NCI-H748 (cell line): ENCODE data around the gene MSI2.
A peak's percentile ranks its signal among the peaks of the same experiment; 100 is the strongest.
"Not testable (repeated sequence)": the region's sequence is repeated elsewhere in the genome, so short reads cannot be mapped to it uniquely, and the experiment has no call there.

Source experiments
- DNase-seq: peaks from one replicate; lab custom pipeline; 2025; ENCODE audit not compliant: unreplicated experiment; lab: John Stamatoyannopoulos, UW

MSI2 gene

GRCh38 chr17:57604771-57605674 lies 348.7 kb downstream of the MSI2 start:
- peak; percentile 90 for DNase-seq

- DNase-seq, result no peak
These were observed 349.4 kb downstream of the MSI2 start for GRCh38 chr17:57605675-57606105.

GRCh38 chr17:57606111-57606875 lies 350.0 kb downstream of the MSI2 start:
- DNase-seq, result peak; percentile 22

- peak; percentile 19 for DNase-seq
These were observed 351.3 kb downstream of the MSI2 start for GRCh38 chr17:57607553-57608120.

GRCh38 chr17:57608369-57609124 lies 352.2 kb downstream of the MSI2 start:
- no peak for DNase-seq

- no peak for DNase-seq
These were observed 353.0 kb downstream of the MSI2 start for GRCh38 chr17:57609125-57609877.

- DNase-seq, result no peak
These were observed 353.6 kb downstream of the MSI2 start for GRCh38 chr17:57609878-57610270.

GRCh38 chr17:57612202-57613071 lies 356.1 kb downstream of the MSI2 start:
- peak; percentile 99 for DNase-seq

- DNase-seq, result no peak
These were observed 358.4 kb downstream of the MSI2 start for GRCh38 chr17:57614742-57615141.

- no peak for DNase-seq
These were observed 359.8 kb downstream of the MSI2 start for GRCh38 chr17:57615836-57616757.

- no peak for DNase-seq
These were observed 360.9 kb downstream of the MSI2 start for GRCh38 chr17:57617218-57617617.

- DNase-seq, result no peak
These were observed 363.0 kb downstream of the MSI2 start for GRCh38 chr17:57619061-57619937.

- no peak for DNase-seq
These were observed 364.3 kb downstream of the MSI2 start for GRCh38 chr17:57620576-57620975.

- not testable (repeated sequence) for DNase-seq
These were observed 365.5 kb downstream of the MSI2 start for GRCh38 chr17:57621791-57622190.

GRCh38 chr17:57622306-57622682 lies 366.0 kb downstream of the MSI2 start:
- DNase-seq, result no peak

- DNase-seq, result no peak
These were observed 366.5 kb downstream of the MSI2 start for GRCh38 chr17:57622683-57623433.

- no peak for DNase-seq
These were observed 367.3 kb downstream of the MSI2 start for GRCh38 chr17:57623620-57624019.
